Activated CD4-positive, alpha-beta memory T cell treated with anti-CD3 and anti-CD28 coated beads for 36 hours (primary cell): ENCODE data around the gene FUT8. TPM values are rescaled to one million over a fixed set of nuclear protein-coding genes. Genes with fewer than 3 reads are reported as not detected.
A peak's percentile ranks its signal among the peaks of the same experiment; 100 is the strongest.

Experiments used
- CTCF ChIA-PET: fragments of 350-600 bp; sonication (Branson Sonifier 250); formaldehyde crosslinking; loops from one replicate; lab custom pipeline; 2021; ENCODE audit warnings: antibody characterized with exemption, inconsistent platforms; lab: Charles Lee
- POLR2A ChIA-PET: fragments of 350-600 bp; sonication (Branson Sonifier 250); formaldehyde crosslinking; loops from one replicate; lab custom pipeline; 2021; ENCODE audit warnings: antibody characterized with exemption; lab: Charles Lee
- DNase-seq: peaks from one replicate; pipeline ENCODE4 v3.0.0-alpha.2; 2020
- H3K27ac Mint-ChIP-seq: one replicate; pipeline ENCODE4 v1.8.0; 2021; ENCODE audit warnings: mixed read lengths
- H3K27me3 Mint-ChIP-seq: one replicate; pipeline ENCODE4 v1.8.0; 2021; ENCODE audit warnings: mixed read lengths
- H3K36me3 Mint-ChIP-seq: one replicate; pipeline ENCODE4 v1.8.0; 2021; ENCODE audit warnings: mixed read lengths
- H3K4me1 Mint-ChIP-seq: one replicate; pipeline ENCODE4 v1.8.0; 2021; ENCODE audit warnings: low read depth, mixed read lengths
- H3K4me3 Mint-ChIP-seq: one replicate; pipeline ENCODE4 v1.8.0; 2021; ENCODE audit warnings: mild to moderate bottlenecking, mixed read lengths
- H3K9me3 Mint-ChIP-seq: one replicate; pipeline ENCODE4 v1.8.0; 2021; ENCODE audit warnings: mixed read lengths
- intact Hi-C: fragments of 100-400 bp; cut with micrococcal nuclease; formaldehyde crosslinking; loops from one replicate; pipeline ENCODE4 v1.15.1; 2023
- total RNA-seq, 2 experiments: library from RNA; stranded (reverse); gene quantifications; one replicate each; pipeline ENCODE4 v1.2.3, GENCODE V29; 2021

The FUT8 gene
- total RNA-seq, 2 experiments from 2014 or later = 50.7 to 51.4 TPM

GRCh38 chr14:65531148-65531547 lies 118.6 kb downstream of the FUT8 start:
- H3K9me3 Mint-ChIP-seq = peaks cover 26% of the 10 kb centered on the region
- no peaks in the 10 kb centered on the region for H3K27me3 Mint-ChIP-seq
- H3K4me1 Mint-ChIP-seq = peaks cover 10% of the 10 kb centered on the region
- DNase-seq = no peak
- H3K4me3 Mint-ChIP-seq = no peak overlapping the region
- POLR2A ChIA-PET = no interaction called here
- intact Hi-C loops = no loop called here
- no peak overlapping the region for H3K27ac Mint-ChIP-seq
- peaks cover 17% of the 10 kb centered on the region for H3K36me3 Mint-ChIP-seq
- CTCF ChIA-PET = no interaction called here

GRCh38 chr14:65533736-65534404 lies 121.3 kb downstream of the FUT8 start:
- CTCF ChIA-PET = interaction anchor here (1.0 to 1.6 kb wide), 2 partner anchors 119 to 291 kb away, joined by 3 read pairs; no protein-coding TSS in a partner anchor
- POLR2A ChIA-PET = no interaction called here
- peaks cover 10% of the 10 kb centered on the region for H3K9me3 Mint-ChIP-seq
- H3K27ac Mint-ChIP-seq = no peak overlapping the region
- H3K4me1 Mint-ChIP-seq = peaks cover 10% of the 10 kb centered on the region
- no peak for DNase-seq
- peaks cover 9% of the 10 kb centered on the region for H3K36me3 Mint-ChIP-seq
- H3K4me3 Mint-ChIP-seq = no peak overlapping the region
- intact Hi-C loops = no loop called here
- H3K27me3 Mint-ChIP-seq = no peaks in the 10 kb centered on the region

DNA sequence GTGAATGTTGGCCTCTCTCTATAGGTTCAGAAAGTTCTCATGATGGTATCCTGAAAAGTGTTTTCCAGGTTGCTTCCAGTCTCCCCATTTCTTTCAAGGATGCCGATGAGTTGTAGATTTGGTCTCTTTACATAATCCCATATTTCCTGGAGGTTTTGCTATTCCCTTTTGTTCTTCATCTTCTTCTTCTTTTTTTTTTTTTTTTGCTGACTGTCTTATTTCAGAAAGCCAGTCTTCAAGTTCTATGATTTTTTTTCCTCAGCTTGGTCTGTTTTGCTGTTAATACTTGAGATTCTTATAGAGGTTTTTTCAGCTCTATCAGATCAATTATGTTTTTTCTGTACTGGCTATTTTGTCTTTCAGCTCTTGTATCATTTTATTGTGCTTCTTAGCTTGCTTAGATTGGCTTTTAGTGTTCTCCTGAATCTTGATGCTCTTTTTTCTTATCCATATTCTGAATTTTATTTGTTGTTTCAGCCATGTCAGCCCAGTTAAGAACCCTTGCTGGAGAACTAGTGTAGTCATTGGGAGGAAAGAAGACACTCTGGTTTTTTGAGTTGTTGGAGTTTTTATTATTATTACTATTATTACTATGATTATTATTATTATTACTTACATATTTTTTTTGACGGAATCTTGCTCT lies 124.4 kb downstream of the FUT8 start:
- Mint-ChIP-seq H3K4me3 (no peak overlapping the region), H3K4me1 (no peaks in the 10 kb centered on the region), H3K27ac (no peak overlapping the region), H3K9me3 (no peaks in the 10 kb centered on the region), H3K36me3 (peaks cover 3% of the 10 kb centered on the region), H3K27me3 (no peaks in the 10 kb centered on the region)
- CTCF ChIA-PET = interaction anchor here (0.6 kb wide), 1 partner anchor 103 kb away, joined by 3 read pairs; no protein-coding TSS in a partner anchor
- DNase-seq = no peak
- intact Hi-C loops = no loop called here
- POLR2A ChIA-PET = no interaction called here

GRCh38 chr14:65548878-65549277 lies 136.3 kb downstream of the FUT8 start:
- peaks cover 2% of the 10 kb centered on the region for H3K36me3 Mint-ChIP-seq

DNA sequence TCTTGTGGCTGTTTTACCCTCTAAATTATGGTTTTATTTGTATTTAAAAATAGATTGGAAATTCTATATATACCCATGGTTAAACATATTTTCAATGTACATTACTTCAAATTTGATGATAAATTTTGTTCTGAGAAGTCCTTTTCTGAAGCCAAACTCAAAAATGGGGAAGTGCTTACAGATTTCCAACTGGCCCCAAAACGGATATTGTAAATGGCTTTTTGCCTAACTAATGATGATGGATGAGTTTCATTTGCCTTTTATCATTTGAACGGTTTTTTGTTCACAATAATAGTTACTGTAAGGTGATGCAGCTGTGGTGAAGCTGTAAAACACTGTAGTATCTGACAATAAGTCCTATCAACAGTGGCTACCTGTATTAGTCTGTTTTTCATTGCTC lies 136.9 kb downstream of the FUT8 start:
- H3K4me3 Mint-ChIP-seq = no peak overlapping the region
- no peaks in the 10 kb centered on the region for H3K27me3 Mint-ChIP-seq
- no peak overlapping the region for H3K27ac Mint-ChIP-seq
- POLR2A ChIA-PET = no interaction called here
- CTCF ChIA-PET = no interaction called here
- no peak for DNase-seq
- peaks cover 2% of the 10 kb centered on the region for H3K36me3 Mint-ChIP-seq
- intact Hi-C loops = no loop called here
- peaks cover 20% of the 10 kb centered on the region for H3K4me1 Mint-ChIP-seq
- no peaks in the 10 kb centered on the region for H3K9me3 Mint-ChIP-seq

More at GRCh38 chr14:65548878-65549277, 136.3 kb downstream of the FUT8 start:
- no peak overlapping the region for H3K27ac Mint-ChIP-seq
- H3K4me3 Mint-ChIP-seq = no peak overlapping the region
- H3K9me3 Mint-ChIP-seq = no peaks in the 10 kb centered on the region
- POLR2A ChIA-PET = no interaction called here
- no peak for DNase-seq
- H3K27me3 Mint-ChIP-seq = no peaks in the 10 kb centered on the region
- intact Hi-C loops = no loop called here
- H3K4me1 Mint-ChIP-seq = peaks cover 20% of the 10 kb centered on the region
- CTCF ChIA-PET = no interaction called here

- H3K9me3 Mint-ChIP-seq = no peaks in the 10 kb centered on the region
- CTCF ChIA-PET = no interaction called here
- H3K27ac Mint-ChIP-seq = peak overlapping the region; percentile 52
- DNase-seq = no peak
- H3K4me3 Mint-ChIP-seq = no peak overlapping the region
- peaks cover 2% of the 10 kb centered on the region for H3K36me3 Mint-ChIP-seq
- POLR2A ChIA-PET = no interaction called here
- H3K4me1 Mint-ChIP-seq = peaks cover 20% of the 10 kb centered on the region
- intact Hi-C loops = no loop called here
- H3K27me3 Mint-ChIP-seq = no peaks in the 10 kb centered on the region
Measured at GRCh38 chr14:65550779-65551643, 138.5 kb downstream of the FUT8 start.

DNA sequence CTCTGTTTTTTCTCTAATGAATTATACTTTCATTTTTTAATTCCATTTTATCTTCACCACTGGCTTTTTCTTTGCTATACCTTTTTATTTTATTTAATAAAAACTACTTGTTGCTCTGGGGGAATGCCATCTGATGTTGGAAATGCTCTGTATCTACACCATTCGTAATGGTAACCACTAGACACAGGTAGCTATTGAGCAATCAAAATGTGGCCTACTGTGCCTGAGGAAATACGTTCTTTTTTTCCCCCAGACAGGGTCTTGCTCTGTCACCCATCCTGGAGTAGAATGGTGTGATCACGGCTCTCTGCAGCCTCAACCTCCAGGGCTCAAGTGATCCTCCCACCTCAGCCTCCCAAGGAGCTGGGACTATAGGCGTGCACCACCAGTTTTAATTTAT lies 140.2 kb downstream of the FUT8 start:
- Mint-ChIP-seq H3K4me1 (peaks cover 18% of the 10 kb centered on the region), H3K27me3 (no peaks in the 10 kb centered on the region), H3K36me3 (no peaks in the 10 kb centered on the region), H3K9me3 (no peaks in the 10 kb centered on the region), H3K27ac (no peak overlapping the region), H3K4me3 (no peak overlapping the region)
- ChIA-PET CTCF (no interaction called here), POLR2A (no interaction called here)
- no peak for DNase-seq
- intact Hi-C loops = no loop called here

GRCh38 chr14:65554837-65555236 lies 142.3 kb downstream of the FUT8 start:
- no peaks in the 10 kb centered on the region for H3K36me3 Mint-ChIP-seq

GRCh38 chr14:65555358-65555757 lies 142.8 kb downstream of the FUT8 start:
- Mint-ChIP-seq H3K27ac (no peak overlapping the region), H3K9me3 (no peaks in the 10 kb centered on the region), H3K27me3 (no peaks in the 10 kb centered on the region), H3K4me3 (no peak overlapping the region), H3K36me3 (no peaks in the 10 kb centered on the region), H3K4me1 (peaks cover 20% of the 10 kb centered on the region)
- DNase-seq = no peak
- ChIA-PET CTCF (no interaction called here), POLR2A (no interaction called here)
- intact Hi-C loops = no loop called here

More at GRCh38 chr14:65554837-65555236, 142.3 kb downstream of the FUT8 start:
- no peak for DNase-seq
- CTCF ChIA-PET = no interaction called here
- POLR2A ChIA-PET = no interaction called here
- no peaks in the 10 kb centered on the region for H3K9me3 Mint-ChIP-seq
- H3K4me1 Mint-ChIP-seq = peaks cover 21% of the 10 kb centered on the region
- no peak overlapping the region for H3K27ac Mint-ChIP-seq
- H3K4me3 Mint-ChIP-seq = no peak overlapping the region
- intact Hi-C loops = no loop called here
- H3K27me3 Mint-ChIP-seq = no peaks in the 10 kb centered on the region

DNA sequence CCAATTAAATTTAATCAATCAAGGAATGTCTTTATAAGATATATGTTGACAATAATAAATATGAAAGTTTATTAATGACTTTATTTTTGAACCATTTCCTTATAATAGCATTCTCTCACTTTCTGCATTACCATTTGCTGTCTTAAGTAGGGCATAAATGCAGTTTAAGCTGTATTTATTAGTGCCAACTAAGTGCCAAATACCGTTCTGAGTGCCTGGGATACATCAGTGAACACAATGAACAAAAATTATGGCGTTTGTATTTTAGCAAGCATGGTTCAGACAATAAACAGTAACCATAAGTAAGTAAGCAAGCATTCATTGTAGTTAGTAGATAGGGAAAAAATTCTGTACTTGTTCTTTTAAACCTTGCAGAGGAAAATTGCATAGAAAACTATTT lies 145.8 kb downstream of the FUT8 start:
- H3K27ac Mint-ChIP-seq = no peak overlapping the region
- H3K4me3 Mint-ChIP-seq = no peak overlapping the region
- intact Hi-C loops = no loop called here
- ChIA-PET POLR2A (no interaction called here), CTCF (interaction anchor here (0.7 kb wide), 1 partner anchor 489 kb away, joined by 3 read pairs; no protein-coding TSS in a partner anchor)
- no peaks in the 10 kb centered on the region for H3K27me3 Mint-ChIP-seq
- peaks cover 8% of the 10 kb centered on the region for H3K4me1 Mint-ChIP-seq
- no peaks in the 10 kb centered on the region for H3K9me3 Mint-ChIP-seq
- H3K36me3 Mint-ChIP-seq = peaks cover 14% of the 10 kb centered on the region
- no peak for DNase-seq

- Mint-ChIP-seq H3K27me3 (no peaks in the 10 kb centered on the region), H3K4me1 (peaks cover 19% of the 10 kb centered on the region), H3K4me3 (no peak overlapping the region), H3K27ac (no peak overlapping the region), H3K36me3 (peaks cover 26% of the 10 kb centered on the region), H3K9me3 (peaks cover 4% of the 10 kb centered on the region)
- ChIA-PET CTCF (interaction anchor here (1.0 kb wide), 1 partner anchor 145 kb away, joined by 3 read pairs; no protein-coding TSS in a partner anchor), POLR2A (no interaction called here)
- DNase-seq = no peak
- intact Hi-C loops = loop anchor here (10.0 kb wide), 1 partner anchor 74 kb away; no protein-coding TSS in a partner anchor
Measured at GRCh38 chr14:65560340-65561027, 148.0 kb downstream of the FUT8 start.
